HG03565 (cell line): ENCODE measurements around the gene TPO.
"Not testable (repeated sequence)": the region's sequence is repeated elsewhere in the genome, so short reads cannot be mapped to it uniquely, and the experiment has no call there.

Experiments used
- ATAC-seq: cut with Tn5 transposase; IDR thresholded peaks from one replicate; pipeline ENCODE4 v1.9.1; 2021; ENCODE audit warnings: mild to moderate bottlenecking, moderate library complexity; ENCODE audit not compliant: unreplicated experiment

TPO gene

DNA sequence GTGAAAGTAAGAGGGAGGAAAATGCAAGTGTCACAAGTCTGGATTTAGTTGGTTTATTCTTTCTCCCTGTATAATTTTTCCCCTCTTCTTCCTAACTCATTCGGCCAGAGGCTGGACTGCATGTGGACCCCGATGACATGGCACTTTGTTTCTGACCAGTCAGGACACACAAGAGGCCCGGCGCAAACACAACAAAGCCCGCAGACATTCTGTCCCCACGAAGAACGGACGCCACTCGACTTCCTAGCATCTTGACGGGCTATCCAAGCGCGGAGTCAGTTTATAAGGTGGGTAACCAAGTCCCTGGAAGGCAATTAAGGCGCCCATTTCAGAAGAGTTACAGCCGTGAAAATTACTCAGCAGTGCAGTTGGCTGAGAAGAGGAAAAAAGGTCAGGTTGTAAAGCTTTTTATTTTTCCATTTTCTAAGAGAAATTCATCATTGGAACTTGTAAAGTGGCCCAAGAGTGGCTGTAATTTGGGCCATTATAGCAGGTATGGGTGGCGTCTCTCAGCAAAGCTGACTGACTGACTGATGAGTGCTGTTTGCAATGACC, at the start of gene TPO:
Gene TPO (plus strand): TSS at position 308 of the 555 bp plus-strand sequence. CDS start 946 bp downstream, outside the sequence.
- ATAC-seq, result no peak

DNA sequence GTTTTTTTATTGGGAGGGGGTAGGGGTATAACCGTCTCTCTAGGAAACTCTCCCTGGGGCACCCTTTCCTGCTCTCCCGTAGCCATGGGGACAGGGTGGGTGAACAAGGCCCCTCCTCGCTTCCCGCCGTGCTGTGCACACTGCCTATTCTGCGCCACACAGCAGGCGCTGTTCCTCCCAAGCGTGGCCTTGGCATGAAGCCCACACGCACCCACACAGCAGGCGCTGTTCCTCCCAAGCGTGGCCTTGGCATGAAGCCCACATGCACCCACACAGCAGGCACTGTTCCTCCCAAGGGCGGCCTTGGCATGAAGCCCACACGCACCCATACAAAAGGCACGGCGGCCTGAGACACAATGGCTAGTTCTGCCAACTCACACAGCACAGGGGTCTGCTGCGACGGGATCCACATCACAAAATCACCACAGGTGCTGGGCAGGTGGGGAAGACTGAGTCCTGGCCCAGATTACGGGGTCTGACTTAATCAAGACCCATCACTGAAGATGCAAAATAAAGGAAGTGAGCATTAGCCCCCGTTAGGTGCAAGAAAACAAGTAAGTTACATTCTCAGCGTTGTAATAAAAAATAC, 46.6 kb upstream of the TPO start:
- ATAC-seq, result no peak

DNA sequence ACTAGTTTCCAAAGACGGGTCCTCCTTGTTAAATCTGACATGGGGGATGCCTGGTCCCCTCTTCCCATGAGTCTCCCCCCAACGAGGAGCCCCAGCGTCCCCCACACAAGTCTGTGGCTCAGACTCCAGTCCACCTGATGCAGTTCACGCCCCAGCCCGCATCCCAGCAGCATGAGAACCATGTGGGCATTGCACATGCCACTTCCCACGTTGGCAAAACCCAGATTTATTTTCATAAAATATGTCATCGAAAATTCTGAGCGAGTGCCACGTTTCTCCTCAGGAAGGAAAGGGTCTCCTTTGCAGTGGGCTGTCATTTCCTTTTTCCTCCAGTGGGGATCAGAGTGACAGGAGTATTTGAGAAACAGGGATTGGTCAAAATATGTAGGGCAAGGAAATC, 45.7 kb upstream of the TPO start:
- ATAC-seq, result no peak

DNA sequence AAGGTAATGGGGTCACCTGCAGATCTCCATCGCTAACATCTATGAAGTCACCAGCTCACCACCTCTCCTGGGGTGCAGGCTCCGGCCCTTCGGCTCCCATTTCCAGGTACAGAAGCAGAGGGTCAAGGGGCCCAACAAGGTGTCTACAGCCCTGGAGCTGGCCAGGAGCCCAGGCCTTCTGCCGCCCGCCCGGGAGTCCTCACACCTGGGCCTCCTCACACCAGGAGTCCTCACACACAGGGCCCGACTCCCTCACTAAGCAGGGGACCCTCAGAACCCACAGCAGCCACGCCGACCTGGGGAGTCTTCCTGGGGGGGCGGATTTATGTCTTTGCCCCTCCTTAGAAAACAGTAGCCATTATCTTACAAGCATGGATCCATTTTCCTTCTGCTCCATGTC, 43.4 kb upstream of the TPO start:
- no peak for ATAC-seq

DNA sequence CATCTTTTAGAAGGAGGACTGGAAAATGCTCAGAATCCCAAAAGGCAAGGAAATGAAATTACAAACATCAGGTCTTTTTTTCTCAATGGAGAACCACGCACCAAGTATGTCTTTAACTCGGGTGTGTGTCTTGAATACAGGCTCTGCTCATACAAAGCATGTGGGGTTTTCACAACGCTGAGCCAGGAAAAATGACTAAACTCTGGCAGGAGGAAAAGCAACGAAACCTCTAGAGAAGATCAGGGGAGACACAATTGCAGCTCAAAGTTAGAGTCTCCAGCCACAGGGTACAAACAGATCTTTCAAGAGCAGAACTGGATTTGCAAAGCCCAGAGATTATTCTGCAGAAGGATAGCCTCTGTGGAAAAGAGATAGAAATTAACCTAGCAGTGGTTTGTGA, 42.8 kb upstream of the TPO start:
- no peak for ATAC-seq

DNA sequence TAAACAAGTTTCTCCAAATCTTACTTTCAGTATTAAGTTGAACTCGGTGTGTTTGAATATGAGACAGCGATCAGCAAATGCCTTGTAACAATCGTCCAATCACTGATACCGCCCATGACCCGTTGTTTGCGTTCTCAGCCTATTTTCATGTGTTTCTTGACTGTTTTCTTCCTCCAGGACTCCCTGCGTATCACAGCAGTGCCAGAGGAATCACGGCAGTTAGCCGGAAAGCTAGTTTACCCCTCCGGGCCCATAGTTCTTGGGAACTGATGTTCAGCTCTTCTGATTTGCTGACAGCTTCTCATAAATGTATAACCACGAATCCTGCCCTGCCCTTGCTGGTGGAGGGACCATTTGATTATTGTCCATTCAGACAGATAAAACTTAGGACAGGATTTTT, 42.2 kb upstream of the TPO start:
- ATAC-seq, result no peak

DNA sequence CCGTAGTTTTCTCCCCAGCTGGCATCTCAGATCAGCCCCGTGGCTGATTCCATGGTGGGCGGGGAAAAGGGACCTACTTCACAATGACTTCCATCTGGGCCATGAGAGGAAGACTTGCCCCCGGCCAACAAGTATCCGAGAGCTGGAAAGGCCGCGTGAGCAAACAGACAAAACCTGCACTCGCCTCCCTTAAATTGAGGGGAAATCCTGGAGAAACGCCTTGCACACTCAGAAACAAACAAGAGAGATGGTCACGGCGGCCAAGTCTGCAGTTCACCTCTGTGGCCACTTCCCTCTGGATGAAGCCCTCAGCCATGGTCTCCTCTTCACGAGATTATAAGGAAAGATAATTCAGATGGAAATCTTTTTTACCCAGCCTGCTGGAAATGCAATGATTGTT, 39.4 kb upstream of the TPO start:
- ATAC-seq, result no peak

DNA sequence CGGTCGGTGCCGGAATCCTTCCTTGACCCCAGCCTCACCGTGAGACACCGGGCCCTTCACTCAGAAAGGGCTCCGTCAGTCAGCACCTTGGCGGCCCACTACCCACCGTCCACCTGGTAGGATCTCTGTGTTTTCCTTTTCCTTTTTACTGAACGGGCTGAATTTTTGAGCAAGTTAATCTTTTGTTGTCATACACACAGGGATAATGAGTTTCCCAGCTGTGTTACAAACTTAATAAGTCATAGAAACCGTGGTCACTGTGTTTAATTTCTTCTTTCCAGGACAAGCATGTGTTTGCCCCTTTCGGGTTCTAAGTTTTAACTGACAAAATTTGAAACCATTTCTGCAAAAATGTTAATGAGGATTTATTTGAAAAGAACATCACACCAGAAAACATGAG, 39.0 kb upstream of the TPO start:
- ATAC-seq, result no peak

DNA sequence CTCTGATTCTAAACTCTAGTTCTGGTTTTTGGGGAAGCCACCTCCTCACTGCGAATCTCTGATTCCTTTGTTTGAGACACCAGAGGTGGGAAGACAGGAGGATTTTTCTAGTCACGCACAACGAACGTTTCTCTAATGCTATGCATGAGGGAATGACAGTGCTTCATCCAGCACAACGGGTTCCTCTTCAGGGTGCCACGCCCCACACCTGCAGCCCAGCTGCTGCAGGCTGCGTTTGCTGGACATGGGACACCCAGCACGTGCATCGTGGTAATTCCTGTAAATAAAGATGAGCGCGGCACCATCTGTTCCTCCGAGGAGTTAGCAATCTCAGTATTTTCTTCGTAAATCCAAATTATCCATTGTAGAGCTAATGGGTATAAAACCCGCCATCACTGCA, 37.5 kb upstream of the TPO start:
- no peak for ATAC-seq

DNA sequence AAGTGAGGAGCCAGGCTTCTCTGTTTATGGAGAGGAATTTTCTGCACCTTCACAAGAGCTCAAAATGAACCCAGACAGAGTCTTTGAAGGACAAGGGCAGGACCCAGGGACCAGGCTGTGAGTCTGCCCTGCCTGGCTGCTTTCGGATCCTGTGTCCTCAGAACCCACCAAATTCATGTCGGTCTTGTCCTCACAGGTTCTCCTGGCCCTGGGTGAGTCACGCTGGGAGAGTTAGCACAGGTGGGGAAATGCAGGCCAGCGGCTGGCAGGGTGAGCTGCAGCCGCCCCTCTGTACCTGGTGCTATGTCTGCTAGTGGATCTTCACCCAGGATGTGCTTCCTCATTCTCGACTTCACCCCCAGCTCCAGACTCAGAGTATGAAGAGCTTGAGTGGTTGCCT, 35.8 kb upstream of the TPO start:
- ATAC-seq, result no peak

DNA sequence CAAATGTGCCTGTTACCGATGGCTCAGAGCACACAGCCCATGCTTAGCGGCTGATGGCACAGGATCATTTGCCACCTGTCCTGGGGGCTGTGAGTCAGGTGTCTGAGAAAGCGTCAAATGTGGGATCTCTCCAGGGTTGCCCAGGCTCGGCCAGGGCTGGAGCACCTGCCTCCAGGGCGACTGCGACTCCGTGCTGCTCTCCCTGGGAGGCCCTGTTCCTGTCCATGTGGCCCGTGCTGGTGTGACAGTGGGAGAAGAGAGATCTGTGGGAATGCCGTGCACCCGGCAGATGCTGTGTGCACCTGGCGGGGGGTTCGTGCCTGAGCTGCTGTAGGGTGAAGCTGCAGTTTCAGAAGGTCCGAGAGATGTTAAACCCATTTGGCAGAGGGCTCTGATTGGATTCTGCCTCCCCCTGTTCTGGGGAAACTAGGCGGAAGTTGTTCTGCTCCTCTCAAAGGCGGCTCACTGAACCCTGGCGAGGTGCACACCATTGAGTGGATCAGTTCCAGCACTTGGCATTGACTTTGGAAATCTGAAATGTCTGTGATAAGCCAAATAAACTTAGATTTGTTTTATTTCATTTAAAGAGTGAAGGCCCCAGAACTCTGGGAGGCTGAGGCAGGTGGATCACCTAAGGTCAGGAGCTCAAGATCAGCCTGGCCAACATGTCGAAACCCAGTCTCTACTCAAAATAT, 34.7 kb upstream of the TPO start:
- ATAC-seq, result no peak

DNA sequence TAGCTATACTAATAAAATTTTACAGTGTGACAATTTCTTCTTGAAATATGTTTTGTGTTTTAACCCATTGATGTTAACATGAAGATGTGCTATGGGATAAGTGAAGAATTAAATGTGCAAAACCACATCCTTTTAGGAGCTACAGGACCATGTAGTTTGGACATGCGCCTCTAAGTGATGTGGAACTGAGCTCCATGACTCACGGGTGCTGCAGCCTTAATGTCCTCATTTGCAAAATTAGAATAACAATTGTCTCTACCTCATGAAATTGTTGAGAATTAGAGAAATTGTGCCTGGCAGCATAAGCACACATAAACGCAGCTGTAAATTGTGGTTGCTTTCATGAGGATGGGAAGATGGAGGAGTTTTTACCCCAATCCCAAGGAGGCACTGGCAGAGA, 31.6 kb upstream of the TPO start:
- no peak for ATAC-seq

DNA sequence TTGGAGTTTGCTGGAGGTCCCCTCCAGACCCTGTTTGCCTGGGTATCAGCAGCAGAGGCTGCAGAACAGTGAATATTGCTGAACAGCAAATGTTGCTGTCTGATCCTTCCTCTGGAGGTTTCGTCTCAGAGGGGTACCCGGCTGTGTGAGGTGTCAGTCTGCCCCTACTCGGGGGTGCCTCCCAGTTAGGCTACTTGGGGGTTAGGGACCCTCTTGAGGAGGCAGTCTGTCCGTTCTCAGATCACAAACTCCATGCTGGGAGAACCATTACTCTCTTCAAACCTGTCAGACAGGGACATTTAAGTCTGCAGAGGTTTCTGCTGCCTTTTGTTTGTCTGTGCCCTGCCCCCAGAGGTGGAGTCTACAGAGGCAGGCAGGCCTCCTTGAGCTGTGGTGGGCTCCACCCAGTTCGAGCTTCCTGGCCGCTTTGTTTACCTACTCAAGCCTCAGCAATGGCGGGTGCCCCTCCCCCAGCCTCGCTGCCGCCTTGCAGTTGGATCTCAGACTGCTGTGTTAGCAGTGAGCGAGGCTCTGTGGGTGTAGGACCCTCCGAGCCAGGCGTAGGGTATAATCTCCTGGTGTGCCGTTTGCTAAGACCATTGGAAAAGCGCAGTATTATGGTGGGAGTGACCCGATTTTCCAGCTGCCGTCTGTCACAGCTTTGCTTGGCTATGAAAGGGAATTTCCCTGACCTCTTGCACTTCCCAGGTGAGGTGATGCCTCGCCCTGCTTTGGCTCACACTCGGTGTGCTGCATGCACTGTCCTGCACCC, 25.1 kb upstream of the TPO start:
- ATAC-seq, result not testable (repeated sequence)

DNA sequence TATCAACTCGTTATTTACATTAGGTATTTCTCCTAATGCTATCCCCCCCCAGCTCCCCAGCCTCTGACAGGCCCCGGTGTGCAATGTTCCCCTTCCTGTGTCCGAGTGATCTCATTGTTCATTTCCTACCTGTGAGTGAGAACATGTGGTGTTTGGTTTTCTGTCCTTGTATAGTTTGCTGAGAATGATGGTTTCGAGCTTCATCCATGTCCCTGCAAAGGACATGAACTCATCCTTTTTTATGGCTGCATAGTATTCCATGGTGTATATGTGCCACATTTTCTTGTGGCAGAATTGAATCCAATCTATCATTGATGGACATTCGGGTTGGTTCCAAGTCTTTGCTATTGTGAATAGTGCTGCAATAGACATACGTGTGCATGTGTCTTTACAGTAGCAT, 23.1 kb upstream of the TPO start:
- ATAC-seq, result not testable (repeated sequence)

DNA sequence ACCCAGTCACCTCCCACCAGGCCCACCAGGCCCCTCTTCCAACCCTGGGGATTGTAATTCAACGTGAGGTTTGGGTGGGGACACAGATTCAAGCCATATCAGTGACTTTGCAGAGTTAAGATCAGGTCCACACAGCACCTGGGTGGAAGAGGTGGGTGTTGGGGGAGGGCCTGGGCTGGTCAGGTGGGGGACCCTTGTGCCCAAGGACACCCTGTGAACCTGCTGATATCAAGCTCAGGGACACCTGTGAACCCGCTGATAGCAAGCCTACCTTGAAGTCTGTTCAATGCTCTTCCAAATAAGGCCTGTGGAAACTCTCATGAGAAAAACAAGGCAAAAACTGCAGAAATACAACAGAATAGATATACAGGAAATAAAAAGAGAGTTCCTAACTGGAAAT, 19.9 kb upstream of the TPO start:
- ATAC-seq, result no peak

DNA sequence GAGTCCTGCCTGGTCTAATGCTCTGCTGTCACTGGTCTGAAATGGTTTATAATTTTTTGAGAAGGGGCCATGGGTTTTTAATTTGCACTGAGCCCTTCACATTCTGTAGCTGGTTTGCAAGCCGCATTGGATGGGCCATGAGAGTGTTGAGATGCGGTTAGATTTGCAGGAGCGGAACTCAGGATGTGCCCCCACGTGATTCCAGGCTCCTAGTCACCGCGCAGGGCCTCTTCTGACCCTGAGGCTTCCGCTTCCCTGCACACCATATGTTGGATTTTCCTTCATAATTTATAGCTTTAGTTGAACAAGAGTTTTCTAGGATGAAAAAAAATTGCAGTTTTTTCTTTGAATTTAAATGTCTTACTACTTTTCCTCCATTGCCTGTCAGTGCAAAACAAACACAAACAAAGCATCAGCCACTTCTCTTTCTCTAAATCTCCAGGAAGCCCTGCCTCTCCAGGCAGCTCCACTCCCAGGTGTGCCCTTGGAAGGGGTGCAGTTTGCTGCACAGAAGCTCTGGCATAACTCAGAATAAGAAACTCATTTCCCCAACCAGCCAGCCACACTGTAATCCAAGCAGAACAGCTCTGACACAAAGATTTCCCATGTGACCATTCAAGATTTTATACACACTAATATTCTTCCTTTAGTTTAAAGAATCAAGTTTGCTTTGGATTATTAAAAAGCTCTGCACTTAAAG, 18.4 kb upstream of the TPO start:
- no peak for ATAC-seq

DNA sequence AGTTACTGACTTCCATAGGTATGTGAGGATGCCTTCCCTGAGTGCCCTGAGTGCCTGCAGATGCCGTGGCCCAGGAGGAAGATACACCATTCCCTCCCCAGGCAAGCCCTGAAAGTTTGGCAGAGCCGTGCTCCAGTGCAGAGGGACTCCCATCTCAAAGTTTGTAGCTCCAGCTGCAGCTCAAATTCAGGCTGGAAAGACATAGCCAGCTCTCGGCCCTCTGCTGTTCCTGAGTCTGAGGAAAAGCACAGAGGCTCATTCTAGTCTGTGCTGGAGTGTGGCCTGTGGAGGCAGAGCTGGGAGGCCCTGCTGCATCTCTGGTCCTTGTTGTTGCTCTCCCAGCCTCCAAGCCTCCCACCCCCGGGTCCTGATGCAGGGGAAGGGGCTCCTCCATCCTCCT, 15.9 kb upstream of the TPO start:
- no peak for ATAC-seq

DNA sequence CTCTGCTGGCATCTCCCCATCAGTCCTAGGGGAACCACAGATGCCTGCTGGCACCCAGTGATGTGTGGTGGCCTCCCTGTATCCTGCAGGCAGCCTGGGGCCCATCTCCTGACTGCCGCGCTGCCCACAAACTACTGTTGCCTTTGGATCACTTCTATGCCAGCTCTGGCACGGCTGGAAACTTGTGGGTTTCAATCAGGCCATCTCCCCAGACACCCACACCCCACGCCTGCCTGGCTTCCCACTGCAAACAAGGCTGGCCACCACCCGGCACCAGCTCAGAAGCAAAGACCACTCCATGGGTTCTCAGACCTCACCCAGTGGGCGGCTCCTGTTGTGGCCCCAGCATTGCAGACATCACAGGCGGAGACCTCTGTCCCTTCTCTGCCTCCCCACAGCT, 15.1 kb upstream of the TPO start:
- no peak for ATAC-seq

DNA sequence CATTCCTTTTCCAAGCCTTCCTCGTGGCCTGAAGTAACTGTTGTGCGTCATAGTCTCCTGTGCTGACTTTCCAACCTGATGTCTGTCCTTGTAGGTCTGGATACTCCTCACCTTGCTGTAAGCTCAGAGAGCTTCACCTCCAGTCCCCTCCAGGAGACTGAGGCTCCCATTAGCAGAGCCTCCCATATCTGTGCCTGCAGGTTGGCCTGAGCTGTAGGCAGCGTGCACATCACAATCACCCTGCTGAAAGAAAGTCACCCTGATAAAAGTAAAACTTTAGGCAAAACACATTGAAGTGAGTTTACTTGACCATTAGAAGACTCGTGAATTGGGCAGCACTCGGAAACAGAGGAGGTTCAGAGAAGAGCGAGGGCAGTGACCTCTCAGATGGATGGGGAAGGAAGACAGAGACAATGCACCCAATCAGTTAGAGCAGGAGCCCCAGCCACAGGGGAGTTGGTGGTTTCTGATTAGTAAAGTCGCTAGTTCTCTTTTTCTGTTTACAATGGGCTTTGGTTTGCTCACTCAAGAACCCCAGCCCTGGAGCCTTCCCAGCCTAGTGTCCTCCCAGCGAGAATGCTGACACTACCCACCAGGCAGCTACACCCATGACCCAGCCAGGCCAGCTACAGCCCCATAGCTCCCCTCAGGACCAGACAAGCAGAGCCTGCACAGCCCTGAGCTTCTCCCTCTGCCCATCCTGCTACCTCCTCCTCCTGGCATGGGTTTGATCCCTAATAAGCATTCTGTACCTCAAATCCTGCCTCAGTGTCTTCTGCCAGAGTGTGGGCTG, 12.1 kb upstream of the TPO start:
- peak; percentile 45 for ATAC-seq

DNA sequence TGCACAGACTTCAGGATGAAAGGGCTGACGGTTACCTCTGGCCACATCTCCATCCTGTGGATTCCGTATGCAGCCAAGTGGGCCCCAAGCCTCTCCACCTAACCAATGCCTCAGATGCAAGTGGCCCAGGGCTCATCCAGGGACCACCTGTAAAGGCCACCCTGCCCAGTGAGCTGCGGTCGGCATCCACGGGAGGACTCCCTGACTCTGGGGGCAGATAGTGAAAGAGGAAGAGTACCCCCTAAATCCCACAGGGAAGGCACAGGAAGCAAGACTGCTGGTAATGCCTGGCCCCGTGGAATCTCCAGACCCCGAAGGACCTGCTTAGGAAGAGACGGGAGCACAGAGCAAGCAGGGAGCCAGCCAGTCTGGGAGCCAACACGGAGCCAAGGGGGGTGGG, 11.2 kb upstream of the TPO start:
- ATAC-seq, result no peak

DNA sequence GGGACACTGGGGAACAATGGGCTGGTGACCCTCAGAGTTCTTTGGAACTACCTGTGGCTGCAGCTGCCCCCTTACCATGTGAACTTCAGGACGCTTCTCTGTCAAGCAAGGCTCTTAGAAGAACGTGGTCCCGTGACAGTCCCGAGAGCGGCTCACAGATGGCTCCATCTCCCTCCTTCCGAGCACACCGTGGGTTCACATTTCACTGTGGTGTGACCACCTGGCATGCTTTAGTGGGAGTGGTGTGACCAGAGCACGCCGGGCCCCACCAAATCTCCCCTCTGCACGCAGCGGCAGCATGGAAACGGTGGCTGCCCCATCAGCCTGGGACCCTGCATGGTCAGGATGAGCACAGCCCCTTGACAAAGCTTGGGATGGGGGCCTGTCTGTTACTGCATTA, 9.7 kb upstream of the TPO start:
- ATAC-seq, result no peak
